H1 (cell line): ENCODE measurements around the gene PLCL2. TPM values are rescaled to one million over a fixed set of nuclear protein-coding genes. Genes with fewer than 3 reads are reported as not detected.

Experiments
- CTCF ChIA-PET: fragments of 300-600 bp; sonication (Branson Sonifier 250); formaldehyde crosslinking; loops from one replicate; lab custom pipeline; 2021; ENCODE audit not compliant: partially characterized antibody; lab: Charles Lee
- POLR2A ChIA-PET: fragments of 300-600 bp; sonication (Branson Sonifier 250); formaldehyde crosslinking; loops from one replicate; lab custom pipeline; 2021; ENCODE audit warnings: inconsistent platforms; ENCODE audit not compliant: partially characterized antibody; lab: Charles Lee
- DNase-seq, 2 experiments: peaks; one replicate each; pipeline versions ENCODE4 v3.0.0 to v3.0.0-alpha.2; 2010 to 2022; ENCODE audit warnings: low spot score in 2 of 2, low read depth in 1 of 2, mixed read lengths in 1 of 2
- FAIRE-seq: peaks from 2 replicates; lab custom pipeline; 2011; peaks lifted over from hg19 to GRCh38; lab: Jason Lieb, UNC
- H2AFZ ChIP-seq: 2 replicates; pipeline ENCODE4 v1.8.1; 2012; ENCODE audit warnings: low read length, inconsistent platforms
- H2AK5ac ChIP-seq: 2 replicates; pipeline ENCODE4 v1.6.1; 2013; ENCODE audit warnings: low read depth, low read length
- H2BK120ac ChIP-seq: replicated peaks from 2 replicates; pipeline ENCODE3; 2013; ENCODE audit warnings: low read depth, low read length, inconsistent platforms
- H2BK12ac ChIP-seq: 2 replicates; pipeline ENCODE4 v1.6.1; 2013; ENCODE audit warnings: low read depth, low read length
- H2BK15ac ChIP-seq: 2 replicates; pipeline ENCODE4 v1.6.1; 2013; ENCODE audit warnings: low read length
- H2BK20ac ChIP-seq: 2 replicates; pipeline ENCODE4 v1.6.1; 2013; ENCODE audit warnings: low read length
- H2BK5ac ChIP-seq: 2 replicates; pipeline ENCODE4 v1.6.1; 2013; ENCODE audit warnings: low read depth, low read length
- H3K14ac ChIP-seq: 2 replicates; pipeline ENCODE4 v1.6.1; 2013; ENCODE audit warnings: inconsistent platforms; ENCODE audit not compliant: insufficient read length
- H3K18ac ChIP-seq: 2 replicates; pipeline ENCODE4 v1.6.1; 2013; ENCODE audit warnings: low read length; ENCODE audit errors: extremely low read depth
- H3K23ac ChIP-seq: 2 replicates; pipeline ENCODE4 v1.6.1; 2013; ENCODE audit warnings: inconsistent platforms; ENCODE audit not compliant: insufficient read length
- H3K23me2 ChIP-seq: 2 replicates; pipeline ENCODE4 v1.6.1; 2013; ENCODE audit warnings: low read depth, low read length
- H3K27ac ChIP-seq: 2 replicates; pipeline ENCODE4 v1.6.1; 2011; ENCODE audit warnings: low read depth, low read length, inconsistent platforms
- H3K27me3 ChIP-seq, 4 experiments: replicated peaks in 1 of 4; 1 replicate in 1 of 4; 2 replicates in 3 of 4; pipeline versions ENCODE4 v1.6.1 to v1.8.1; 2011 to 2013; ENCODE audit warnings: low read length in 3 of 4, mild to moderate bottlenecking in 3 of 4, inconsistent platforms in 2 of 4, mixed read lengths in 2 of 4, moderate library complexity in 1 of 4; ENCODE audit not compliant: control insufficient read depth in 3 of 4, insufficient read depth in 3 of 4; ENCODE audit errors: extremely low read depth in 1 of 4
- H3K36me3 ChIP-seq, 4 experiments: 2 replicates each; pipeline versions ENCODE4 v1.6.1 to v1.8.1; 2011 to 2013; ENCODE audit warnings: mild to moderate bottlenecking in 4 of 4, low read length in 3 of 4, moderate library complexity in 2 of 4, control low read depth in 1 of 4, inconsistent platforms in 1 of 4; ENCODE audit not compliant: insufficient read depth in 4 of 4, control insufficient read depth in 2 of 4
- H3K4ac ChIP-seq: replicated peaks from 2 replicates; pipeline ENCODE3; 2013; ENCODE audit warnings: low read length, low read depth, mixed read lengths, inconsistent platforms; ENCODE audit not compliant: insufficient read length
- H3K4me1 ChIP-seq, 4 experiments: replicated peaks in 1 of 4; 1 replicate in 1 of 4; 2 replicates in 3 of 4; pipeline versions ENCODE4 v1.6.1 to v1.8.1; 2011 to 2013; ENCODE audit warnings: low read length in 3 of 4, inconsistent platforms in 2 of 4, mixed read lengths in 1 of 4; ENCODE audit not compliant: insufficient read depth in 4 of 4, control insufficient read depth in 3 of 4
- H3K4me2 ChIP-seq, 2 experiments: 2 replicates each; pipeline versions ENCODE4 v1.6.1 to v1.8.1; 2011 to 2013; ENCODE audit warnings: low read depth in 2 of 2, low read length in 2 of 2, control low read depth in 1 of 2, inconsistent platforms in 1 of 2, mild to moderate bottlenecking in 1 of 2; ENCODE audit not compliant: insufficient read depth in 1 of 2
- H3K4me3 ChIP-seq, 4 experiments: fragments of 200-600, 300-600 bp in 1 of 4; sonication (generic), shearing (Covaris generic), sonication (Bioruptor Twin) in 1 of 4; 2 replicates each; pipeline versions ENCODE4 v1.5.1 to v1.8.1; 2011 to 2016; ENCODE audit warnings: low read length in 4 of 4, low read depth in 3 of 4, control low read depth in 2 of 4, inconsistent platforms in 2 of 4, mild to moderate bottlenecking in 2 of 4, mixed read lengths in 1 of 4, moderate library complexity in 1 of 4; ENCODE audit not compliant: insufficient read depth in 2 of 4; ENCODE audit errors: extremely low read depth in 1 of 4
- H3K56ac ChIP-seq: replicated peaks from 2 replicates; pipeline ENCODE3; 2013; ENCODE audit warnings: low read depth, mild to moderate bottlenecking, mixed read lengths, low read length, inconsistent platforms; ENCODE audit not compliant: insufficient read length
- H3K79me1 ChIP-seq: 2 replicates; pipeline ENCODE4 v1.6.1; 2013; ENCODE audit warnings: low read depth, low read length, control low read depth
- H3K79me2 ChIP-seq, 2 experiments: 2 replicates each; pipeline versions ENCODE4 v1.6.1 to v1.8.1; 2012 to 2013; ENCODE audit warnings: low read length in 2 of 2, mild to moderate bottlenecking in 2 of 2, inconsistent platforms in 1 of 2; ENCODE audit not compliant: insufficient read depth in 2 of 2, control insufficient read depth in 1 of 2
- H3K9ac ChIP-seq, 4 experiments: replicated peaks in 1 of 4; 1 replicate in 1 of 4; 2 replicates in 3 of 4; pipeline versions ENCODE4 v1.6.1 to v1.8.1; 2011 to 2013; ENCODE audit warnings: low read depth in 3 of 4, low read length in 3 of 4, control low read depth in 2 of 4, mild to moderate bottlenecking in 2 of 4, moderate library complexity in 2 of 4, inconsistent platforms in 1 of 4; ENCODE audit errors: extremely low read depth in 1 of 4
- H3K9me3 ChIP-seq, 2 experiments: 2 replicates each; pipeline versions ENCODE4 v1.6.1 to v1.8.1; 2012 to 2013; ENCODE audit warnings: mild to moderate bottlenecking in 2 of 2, moderate library complexity in 2 of 2, control low read depth in 1 of 2, inconsistent platforms in 1 of 2, low read depth in 1 of 2, low read length in 1 of 2, mixed read lengths in 1 of 2; ENCODE audit not compliant: insufficient read depth in 2 of 2
- H4K20me1 ChIP-seq, 2 experiments: replicated peaks in 1 of 2; 2 replicates each; pipeline versions ENCODE3 to v1.8.1; 2011 to 2013; ENCODE audit warnings: inconsistent platforms in 2 of 2, low read length in 2 of 2, mild to moderate bottlenecking in 1 of 2; ENCODE audit not compliant: insufficient read depth in 2 of 2, control insufficient read depth in 1 of 2
- H4K5ac ChIP-seq: 2 replicates; pipeline ENCODE4 v1.6.1; 2013; ENCODE audit warnings: low read length, low read depth, mixed read lengths, inconsistent platforms; ENCODE audit not compliant: insufficient read length
- H4K8ac ChIP-seq: 2 replicates; pipeline ENCODE4 v1.8.0; 2013; ENCODE audit warnings: mild to moderate bottlenecking, moderate library complexity, low read length, inconsistent platforms; ENCODE audit not compliant: insufficient read depth; ENCODE audit errors: extremely low read depth
- H4K91ac ChIP-seq: replicated peaks from 2 replicates; pipeline ENCODE3; 2013; ENCODE audit warnings: low read length, mixed read lengths, inconsistent platforms; ENCODE audit not compliant: insufficient read length
- ASH2L ChIP-seq: fragments of 200-600, 300-600 bp; sonication (generic); IDR thresholded peaks from one replicate; pipeline ENCODE4 v1.7.1; 2017; ENCODE audit warnings: low read length
- FOSL1 ChIP-seq: IDR thresholded peaks from 2 replicates; pipeline ENCODE4 v1.6.1; 2011; ENCODE audit warnings: mild to moderate bottlenecking, low read depth, low read length, moderate library complexity; ENCODE audit not compliant: insufficient read depth
- KDM1A ChIP-seq: fragments of 200-600, 300-600 bp; sonication (generic); IDR thresholded peaks from 2 replicates; pipeline ENCODE4 v1.7.1; 2016; ENCODE audit warnings: mild to moderate bottlenecking, low read length, borderline replicate concordance
- MAFK ChIP-seq: IDR thresholded peaks from 2 replicates; pipeline ENCODE4 v1.6.1; 2012; ENCODE audit warnings: low read depth, mild to moderate bottlenecking, improper control_type of control experiment, low read length
- SAP30 ChIP-seq: fragments of 300-600 bp; sonication (generic); IDR thresholded peaks from 2 replicates; pipeline ENCODE4 v1.7.1; 2012; ENCODE audit warnings: low read length, moderate library complexity, mild to moderate bottlenecking, inconsistent platforms; ENCODE audit not compliant: insufficient read depth, insufficient replicate concordance
- SIRT6 ChIP-seq: IDR thresholded peaks from one replicate; pipeline ENCODE4 v1.7.1; 2012; ENCODE audit warnings: low read length, inconsistent platforms
- TAF7 ChIP-seq: optimal IDR thresholded peaks from 2 replicates; pipeline ENCODE3; 2011; ENCODE audit warnings: low read depth, mild to moderate bottlenecking, inconsistent platforms, low read length, moderate library complexity, borderline replicate concordance
- YY1 ChIP-seq: IDR thresholded peaks from 2 replicates; pipeline ENCODE4 v1.6.1; 2011; ENCODE audit warnings: low read depth, mild to moderate bottlenecking, low read length
- ZNF274 ChIP-seq: IDR thresholded peaks from 2 replicates; pipeline ENCODE4 v1.7.0; 2012; ENCODE audit warnings: low read length, borderline replicate concordance; ENCODE audit errors: extremely low read depth
- WGBS, 2 experiments: shearing (Covaris generic) in 1 of 2; methylation state at CpG; one replicate each; pipeline versions ENCODE4 v1.1.6 to v1.1.7; 2013 to 2015; ENCODE audit warnings: low lambda C conversion rate in 2 of 2, mixed read lengths in 2 of 2, inconsistent platforms in 1 of 2, low coverage in 1 of 2, missing lambda C conversion rate in 1 of 2; ENCODE audit not compliant: insufficient replicate concordance in 2 of 2, insufficient coverage in 1 of 2, insufficient read length in 1 of 2; ENCODE audit errors: extremely low coverage in 1 of 2, missing lambda C conversion rate in 1 of 2; 5-methylcytosine and 5-hydroxymethylcytosine counted together
- polyA plus RNA-seq, 7 experiments: library from polyadenylated mRNA; depleted of rRNA in 3 of 7; stranded (reverse) in 5 of 7; unstranded in 2 of 7; fragments of >200 nt in 5 of 7; fragments of 200-250 nt in 2 of 7; gene quantifications; 1 replicate in 5 of 7; 2 replicates in 1 of 7; 4 replicates in 1 of 7; pipeline versions ENCODE4 v1.2.1 to v1.2.3, GENCODE V29; 2011 to 2013; ENCODE audit warnings: missing spikeins in 2 of 7, mixed read lengths in 2 of 7
- total RNA-seq: library from RNA; stranded (reverse); fragmentation: NEBNext Ultra II Directional; extraction: Animal tissue kit (Norgen Biotek cat#: 25700); gene quantifications from 2 replicates; pipeline ENCODE4 v1.2.1, GENCODE V29; 2021
- TF ChIP-seq, protein P1 (sequence below): IDR thresholded peaks from 2 replicates; pipeline ENCODE4 v1.6.1; 2011; ENCODE audit warnings: low read length, improper control_type of control experiment

Gene PLCL2
- total and polyA plus RNA-seq, 2 of the 8 experiments (the other 6 are each of a cell fraction or from before 2014, with no cell fraction given), result 3.5 to 6.8 TPM

DNA sequence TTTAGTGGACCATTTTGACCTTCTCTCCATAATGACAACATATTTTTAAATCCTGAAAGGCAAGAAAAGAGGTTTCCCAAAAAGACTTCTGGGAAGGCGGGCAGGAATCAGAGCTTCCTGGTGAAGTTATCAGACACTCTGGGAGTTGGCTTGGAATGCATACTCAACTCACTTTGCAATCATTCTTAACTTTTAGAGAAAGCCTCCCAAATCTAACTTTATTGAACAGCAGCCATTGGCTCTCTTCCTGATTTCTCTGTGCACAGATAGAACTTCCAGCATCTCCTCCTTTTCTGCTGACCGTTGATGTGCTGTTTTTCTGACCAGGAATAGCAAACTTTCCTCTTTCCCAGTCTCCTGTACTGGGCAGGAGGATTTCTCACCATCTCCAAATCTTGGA lies 44.6 kb downstream of the PLCL2 start:
- H3K9me3 ChIP-seq, result 0 out of 4 replicates have a peak, but pooled peaks cover 3% of the 10 kb centered on the region in 2 experiments
- H3K14ac ChIP-seq, result no peak overlapping the region
- H3K23ac ChIP-seq, result no peak overlapping the region
- H2BK15ac ChIP-seq, result no peak overlapping the region
- WGBS, 2 experiments, result 92% methylated on average over 2 of the region's 2 CpGs; no CpG with 5 or more reads in 1 of the 2 experiments
- no peak overlapping the region for H3K4ac ChIP-seq
- no peaks in the 10 kb centered on the region for H3K27me3 ChIP-seq
- H2AK5ac ChIP-seq, result no peak overlapping the region
- no peak overlapping the region for H3K27ac ChIP-seq
- no peak overlapping the region for H2BK12ac ChIP-seq
- no peak overlapping the region for H4K5ac ChIP-seq
- no peak overlapping the region for H3K9ac ChIP-seq
- peaks cover 3 to 16% of the 10 kb centered on the region in 2 experiments; a peak in 3 of 4 replicates for H3K79me2 ChIP-seq
- ChIA-PET CTCF (interaction anchor here (0.7 kb wide), 1 partner anchor 86 kb away, joined by 3 read pairs; no protein-coding TSS in a partner anchor), POLR2A (no interaction called here)
- H2AFZ ChIP-seq, result no peak overlapping the region
- no peak overlapping the region for H4K91ac ChIP-seq
- no peak overlapping the region for H2BK120ac ChIP-seq
- H4K20me1 ChIP-seq, result no peaks in the 10 kb centered on the region
- no peak overlapping the region for H2BK5ac ChIP-seq
- H3K56ac ChIP-seq, result no peak overlapping the region
- FAIRE-seq, result no peak
- H3K4me1 ChIP-seq, result peaks cover 0 to 2% (median 0%) of the 10 kb centered on the region in 4 experiments; a peak in 1 of 7 replicates
- no peak for DNase-seq
- no peak overlapping the region for H3K18ac ChIP-seq
- H4K8ac ChIP-seq, result no peak overlapping the region
- H2BK20ac ChIP-seq, result no peak overlapping the region
- H3K23me2 ChIP-seq, result no peaks in the 10 kb centered on the region
- H3K36me3 ChIP-seq, result no peaks in the 10 kb centered on the region
- no peaks in the 10 kb centered on the region for H3K79me1 ChIP-seq
- H3K4me2 ChIP-seq, result no peak overlapping the region
- no peak overlapping the region for H3K4me3 ChIP-seq
- TF ChIP-seq, protein P1, sequence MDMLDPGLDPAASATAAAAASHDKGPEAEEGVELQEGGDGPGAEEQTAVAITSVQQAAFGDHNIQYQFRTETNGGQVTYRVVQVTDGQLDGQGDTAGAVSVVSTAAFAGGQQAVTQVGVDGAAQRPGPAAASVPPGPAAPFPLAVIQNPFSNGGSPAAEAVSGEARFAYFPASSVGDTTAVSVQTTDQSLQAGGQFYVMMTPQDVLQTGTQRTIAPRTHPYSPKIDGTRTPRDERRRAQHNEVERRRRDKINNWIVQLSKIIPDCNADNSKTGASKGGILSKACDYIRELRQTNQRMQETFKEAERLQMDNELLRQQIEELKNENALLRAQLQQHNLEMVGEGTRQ, result no peak
- TF ChIP-seq SIRT6, result no peak
- no peak for TF ChIP-seq ASH2L
- TF ChIP-seq ZNF274, result no peak
- TF ChIP-seq FOSL1, result no peak
- no peak for TF ChIP-seq MAFK
- no peak for TF ChIP-seq SAP30
- no peak for TF ChIP-seq TAF7
- TF ChIP-seq YY1, result no peak
- no peak for TF ChIP-seq KDM1A
